HG02973 (cell line): ENCODE measurements around the gene KIAA1210.

Experiments
- ATAC-seq: cut with Tn5 transposase; IDR thresholded peaks from one replicate; pipeline ENCODE4 v1.9.1; 2021; ENCODE audit warnings: moderate library complexity; ENCODE audit not compliant: unreplicated experiment

KIAA1210 gene

GRCh38 chrX:119127650-119128049 is at the start of gene KIAA1210:
KIAA1210 (minus strand) TSS chrX:119127812; CDS start chrX:119123642, 4,170 bp downstream.
- ATAC-seq = no peak

GRCh38 chrX:119177278-119177677 is 49.7 kb upstream of the KIAA1210 start:
- ATAC-seq = no peak

GRCh38 chrX:119174900-119175299 is 47.3 kb upstream of the KIAA1210 start:
- no peak for ATAC-seq

GRCh38 chrX:119168104-119168503 is 40.5 kb upstream of the KIAA1210 start:
- no peak for ATAC-seq

- no peak for ATAC-seq
These were observed 30.6 kb upstream of the KIAA1210 start for GRCh38 chrX:119158226-119158625.

- no peak for ATAC-seq
These were observed 28.6 kb upstream of the KIAA1210 start for GRCh38 chrX:119156241-119156640.

- no peak for ATAC-seq
These were observed 27.9 kb upstream of the KIAA1210 start for GRCh38 chrX:119155416-119156035.

GRCh38 chrX:119151051-119151380 is 23.4 kb upstream of the KIAA1210 start:
- ATAC-seq = no peak

GRCh38 chrX:119150163-119151050 is 22.8 kb upstream of the KIAA1210 start:
- ATAC-seq = no peak

GRCh38 chrX:119147486-119147885 is 19.9 kb upstream of the KIAA1210 start:
- ATAC-seq = no peak

- no peak for ATAC-seq
These were observed 17.6 kb upstream of the KIAA1210 start for GRCh38 chrX:119145241-119145653.

GRCh38 chrX:119134466-119134865 is 6.9 kb upstream of the KIAA1210 start:
- no peak for ATAC-seq

GRCh38 chrX:119132961-119133360 is 5.3 kb upstream of the KIAA1210 start:
- ATAC-seq = no peak

- ATAC-seq = no peak
These were observed 4.7 kb upstream of the KIAA1210 start for GRCh38 chrX:119132316-119132715.

GRCh38 chrX:119130911-119131310 is 3.3 kb upstream of the KIAA1210 start:
- no peak for ATAC-seq

- ATAC-seq = no peak
These were observed 6.3 kb downstream of the KIAA1210 start for GRCh38 chrX:119121341-119121740.

GRCh38 chrX:119118780-119119395 is 8.7 kb downstream of the KIAA1210 start:
- ATAC-seq = peak; percentile 66

- ATAC-seq = no peak
These were observed 20.4 kb downstream of the KIAA1210 start for GRCh38 chrX:119107206-119107605.

GRCh38 chrX:119105826-119106225 is 21.8 kb downstream of the KIAA1210 start:
- no peak for ATAC-seq

GRCh38 chrX:119101168-119101567 is 26.4 kb downstream of the KIAA1210 start:
- ATAC-seq = no peak

GRCh38 chrX:119095936-119096335 is 31.7 kb downstream of the KIAA1210 start:
- ATAC-seq = no peak

- ATAC-seq = no peak
These were observed 32.8 kb downstream of the KIAA1210 start for GRCh38 chrX:119094819-119095218.
